Stimulated activated CD4-positive, alpha-beta T cell treated with anti-CD3 and anti-CD28 coated beads, Interleukin-4, amount 100 ng/mL, for 48 hours (primary cell): ENCODE results near the gene MPRIP.

ENCODE experiments used
- DNase-seq, 2 donors: peaks; one replicate each; pipeline ENCODE4 v3.0.0-alpha.2; 2020; ENCODE audit warnings: low read depth in 2 of 2

MPRIP gene

GRCh38 chr17:17066021-17066420, 23.8 kb downstream of the MPRIP start:
- no peak for DNase-seq

GRCh38 chr17:17067257-17067656, 25.0 kb downstream of the MPRIP start:
- DNase-seq: no peak

GRCh38 chr17:17069849-17070248, 27.6 kb downstream of the MPRIP start:
- no peak for DNase-seq

GRCh38 chr17:17070931-17071330, 28.7 kb downstream of the MPRIP start:
- DNase-seq: no peak

- no peak for DNase-seq
These were observed 29.5 kb downstream of the MPRIP start for GRCh38 chr17:17071531-17072360.

- no peak for DNase-seq
These were observed 30.3 kb downstream of the MPRIP start for GRCh38 chr17:17072546-17072945.

- DNase-seq: no peak
These were observed 30.8 kb downstream of the MPRIP start for GRCh38 chr17:17073030-17073564.

GRCh38 chr17:17073581-17074403, 31.5 kb downstream of the MPRIP start:
- no peak for DNase-seq

- no peak for DNase-seq
These were observed 33.0 kb downstream of the MPRIP start for GRCh38 chr17:17075125-17075781.

GRCh38 chr17:17076066-17076465, 33.8 kb downstream of the MPRIP start:
- no peak for DNase-seq

GRCh38 chr17:17077101-17077500, 34.8 kb downstream of the MPRIP start:
- no peak for DNase-seq

GRCh38 chr17:17077861-17078732, 35.8 kb downstream of the MPRIP start:
- DNase-seq: no peak

- DNase-seq: no peak
These were observed 36.6 kb downstream of the MPRIP start for GRCh38 chr17:17078832-17079231.

- DNase-seq: no peak
These were observed 37.1 kb downstream of the MPRIP start for GRCh38 chr17:17079336-17079735.

GRCh38 chr17:17079761-17080160, 37.5 kb downstream of the MPRIP start:
- DNase-seq: no peak

- no peak for DNase-seq
These were observed 37.9 kb downstream of the MPRIP start for GRCh38 chr17:17080181-17080631.

- DNase-seq: no peak
These were observed 38.5 kb downstream of the MPRIP start for GRCh38 chr17:17080781-17081180.

GRCh38 chr17:17081304-17081940, 39.2 kb downstream of the MPRIP start:
- no peak for DNase-seq

- DNase-seq: no peak
These were observed 40.6 kb downstream of the MPRIP start for GRCh38 chr17:17082878-17083277.

GRCh38 chr17:17084317-17084835, 42.1 kb downstream of the MPRIP start:
- no peak for DNase-seq
